Stimulated activated CD4-positive, alpha-beta T cell treated with anti-CD3 and anti-CD28 coated beads, Interleukin-2, amount 100 ng/mL, for 4 hours (primary cell): ENCODE data around the gene PDZD4.

Experiments used
- DNase-seq: peaks from one replicate; pipeline ENCODE4 v3.0.0-alpha.2; 2020; ENCODE audit warnings: low read depth

PDZD4 gene

GRCh38 chrX:153829799-153830639 is at the start of gene PDZD4:
PDZD4 (minus strand) TSS chrX:153830544; CDS start chrX:153830298, 246 bp downstream.
- no peak for DNase-seq

- DNase-seq, result no peak
Observed at GRCh38 chrX:153879741-153880439, 49.5 kb upstream of the PDZD4 start.

- peak; percentile 11 for DNase-seq
Observed at GRCh38 chrX:153878969-153879653, 48.8 kb upstream of the PDZD4 start.

- no peak for DNase-seq
Observed at GRCh38 chrX:153878345-153878744, 48.0 kb upstream of the PDZD4 start.

- DNase-seq, result no peak
Observed at GRCh38 chrX:153877571-153878261, 47.4 kb upstream of the PDZD4 start.

GRCh38 chrX:153876112-153876491 is 45.8 kb upstream of the PDZD4 start:
- no peak for DNase-seq

GRCh38 chrX:153875391-153876111 is 45.2 kb upstream of the PDZD4 start:
- peak; percentile 33 for DNase-seq

GRCh38 chrX:153874366-153875125 is 44.2 kb upstream of the PDZD4 start:
- no peak for DNase-seq

GRCh38 chrX:153874085-153874365 is 43.7 kb upstream of the PDZD4 start:
- no peak for DNase-seq

GRCh38 chrX:153873282-153874084 is 43.1 kb upstream of the PDZD4 start:
- DNase-seq, result no peak

- DNase-seq, result no peak
Observed at GRCh38 chrX:153871946-153872878, 41.9 kb upstream of the PDZD4 start.

- DNase-seq, result no peak
Observed at GRCh38 chrX:153871451-153871850, 41.1 kb upstream of the PDZD4 start.

GRCh38 chrX:153870791-153871360 is 40.5 kb upstream of the PDZD4 start:
- no peak for DNase-seq

- DNase-seq, result no peak
Observed at GRCh38 chrX:153870288-153870690, 39.9 kb upstream of the PDZD4 start.

GRCh38 chrX:153869473-153870287 is 39.3 kb upstream of the PDZD4 start:
- DNase-seq, result no peak

GRCh38 chrX:153868576-153869472 is 38.5 kb upstream of the PDZD4 start:
- DNase-seq, result no peak

- DNase-seq, result no peak
Observed at GRCh38 chrX:153867671-153868070, 37.3 kb upstream of the PDZD4 start.
